GM23338 (cell line): ENCODE results near the gene PRKD1. TPM values are rescaled to one million over a fixed set of nuclear protein-coding genes. Genes with fewer than 3 reads are reported as not detected.

Source experiments
- ATAC-seq: fragments of 200-7000 bp; cut with Tn5 transposase; 3 replicates; pipeline ENCODE4 v1.9.1; 2020
- DNase-seq: peaks from one replicate; pipeline ENCODE4 v3.0.0-alpha.2; 2015; ENCODE audit warnings: low spot score
- H2AFZ ChIP-seq: fragments of 200-600 bp; sonication (generic); 2 replicates; pipeline ENCODE4 v1.8.0; 2016; ENCODE audit warnings: antibody characterized with exemption, mild to moderate bottlenecking, moderate library complexity
- H3F3A ChIP-seq: fragments of 200-600 bp; sonication (generic); replicated peaks from 2 replicates; pipeline ENCODE4 v1.8.0; 2017; ENCODE audit warnings: antibody characterized with exemption, mixed run types, low read depth
- H3K27ac ChIP-seq: fragments of 200-600 bp; sonication (generic); 2 replicates; pipeline ENCODE4 v1.6.1; 2016; ENCODE audit warnings: low read depth
- H3K27me3 ChIP-seq: fragments of 200-600 bp; sonication (generic); 2 replicates; pipeline ENCODE4 v1.8.0; 2016; ENCODE audit warnings: mild to moderate bottlenecking, mixed run types, moderate library complexity; ENCODE audit not compliant: insufficient read depth
- H3K36me3 ChIP-seq: fragments of 200-600 bp; sonication (generic); 2 replicates; pipeline ENCODE4 v1.8.0; 2016; ENCODE audit warnings: mild to moderate bottlenecking; ENCODE audit not compliant: insufficient read depth
- H3K4me1 ChIP-seq: fragments of 200-600 bp; sonication (generic); 2 replicates; pipeline ENCODE4 v1.8.0; 2016; ENCODE audit warnings: mild to moderate bottlenecking, moderate library complexity; ENCODE audit not compliant: insufficient read depth
- H3K4me2 ChIP-seq: fragments of 200-600 bp; sonication (generic); 2 replicates; pipeline ENCODE4 v1.7.1; 2017; ENCODE audit warnings: mixed run types
- H3K4me3 ChIP-seq: fragments of 200-600 bp; sonication (generic); 2 replicates; pipeline ENCODE4 v1.6.1; 2016; ENCODE audit warnings: mixed run types
- H3K79me2 ChIP-seq: fragments of 200-600 bp; sonication (generic); replicated peaks from 2 replicates; pipeline ENCODE4 v1.8.0; 2017; ENCODE audit warnings: mild to moderate bottlenecking; ENCODE audit not compliant: insufficient read depth
- H3K9me2 ChIP-seq: fragments of 200-600 bp; sonication (generic); 2 replicates; pipeline ENCODE4 v1.8.0; 2017; ENCODE audit not compliant: insufficient read depth
- H4K20me1 ChIP-seq: fragments of 200-600 bp; sonication (generic); replicated peaks from 2 replicates; pipeline ENCODE4 v1.8.0; 2017; ENCODE audit warnings: mild to moderate bottlenecking; ENCODE audit not compliant: insufficient read depth
- H3K27ac Mint-ChIP-seq: 2 replicates; pipeline ENCODE4 v1.8.0; 2020; ENCODE audit warnings: inconsistent platforms, mild to moderate bottlenecking, moderate library complexity, mixed read lengths
- H3K27me3 Mint-ChIP-seq: 3 replicates; pipeline ENCODE4 v1.8.0; 2022; ENCODE audit warnings: low read depth, mild to moderate bottlenecking, moderate library complexity, mixed read lengths, inconsistent platforms; ENCODE audit not compliant: insufficient read depth, poor library complexity
- H3K36me3 Mint-ChIP-seq: 3 replicates; pipeline ENCODE4 v1.8.0; 2021; ENCODE audit warnings: low read depth, mild to moderate bottlenecking, inconsistent platforms, moderate library complexity, mixed read lengths
- H3K4me1 Mint-ChIP-seq: 3 replicates; pipeline ENCODE4 v1.8.0; 2020; ENCODE audit warnings: mild to moderate bottlenecking, inconsistent platforms, mixed read lengths
- H3K4me3 Mint-ChIP-seq: 3 replicates; pipeline ENCODE4 v1.8.0; 2021; ENCODE audit warnings: moderate library complexity, mild to moderate bottlenecking, inconsistent platforms, mixed read lengths
- H3K9me3 Mint-ChIP-seq: 3 replicates; pipeline ENCODE4 v1.8.0; 2020; ENCODE audit warnings: moderate library complexity, mild to moderate bottlenecking, inconsistent platforms, mixed read lengths
- CTCF ChIP-seq, 2 experiments: fragments of 200-600 bp in 1 of 2; sonication (generic) in 1 of 2; conservative IDR thresholded peaks; 2 replicates each; pipeline versions ENCODE4 v1.5.1 to v1.6.1; 2016 to 2017; ENCODE audit warnings: antibody characterized with exemption in 2 of 2, low read depth in 2 of 2, mild to moderate bottlenecking in 2 of 2, moderate library complexity in 1 of 2
- ETS1 ChIP-seq: IDR thresholded peaks from 2 replicates; pipeline ENCODE4 v1.6.1; 2016; ENCODE audit warnings: antibody characterized with exemption
- EZH2 ChIP-seq: fragments of 200-600 bp; sonication (generic); IDR thresholded peaks from one replicate; pipeline ENCODE4 v1.8.0; 2017; ENCODE audit warnings: antibody characterized with exemption, mild to moderate bottlenecking, low read depth; ENCODE audit not compliant: unreplicated experiment
- JUNB ChIP-seq: IDR thresholded peaks from one replicate; pipeline ENCODE4 v1.6.1; 2016; ENCODE audit warnings: antibody characterized with exemption; ENCODE audit not compliant: unreplicated experiment
- NANOG ChIP-seq: IDR thresholded peaks from 2 replicates; pipeline ENCODE4 v1.6.1; 2016; ENCODE audit warnings: antibody characterized with exemption, borderline replicate concordance
- POLR2AphosphoS5 ChIP-seq: IDR thresholded peaks from 2 replicates; pipeline ENCODE4 v1.6.1; 2016; ENCODE audit warnings: antibody characterized with exemption, low read depth
- ZNF114 ChIP-seq: fragments of 250-450 bp; sonication (Bioruptor Pico); IDR thresholded peaks from 2 replicates; pipeline ENCODE4 v1.5.0; 2020; ENCODE audit warnings: mild to moderate bottlenecking, moderate library complexity
- ZNF331 ChIP-seq: fragments of 250-450 bp; sonication (Bioruptor Pico); IDR thresholded peaks from 2 replicates; pipeline ENCODE4 v1.5.0; 2020; ENCODE audit warnings: low read depth, mild to moderate bottlenecking, moderate library complexity
- ZNF462 ChIP-seq: fragments of 250-450 bp; sonication (Bioruptor Pico); IDR thresholded peaks from 2 replicates; pipeline ENCODE4 v1.5.0; 2020; ENCODE audit warnings: mild to moderate bottlenecking, moderate library complexity
- polyA plus RNA-seq: library from polyadenylated mRNA; unstranded; fragments of >200 nt; fragmentation: Nextera tagmentation; extraction: Ambion mirVana; gene quantifications from 2 replicates; pipeline ENCODE4 v1.2.1, GENCODE V29; 2016
- total RNA-seq: library from RNA; depleted of rRNA; stranded (reverse); fragments of >200 nt; shearing (Covaris generic); gene quantifications from 2 replicates; pipeline ENCODE4 v1.2.3, GENCODE V29; 2014

Gene PRKD1
- total and polyA plus RNA-seq, 2 experiments from 2014 or later = 3.1 to 9.7 TPM

GRCh38 chr14:29805415-29806123, 122.1 kb downstream of the PRKD1 start:
- no peak for DNase-seq
- Histone ChIP-seq H3K27me3 (no peaks in the 10 kb centered on the region), H3K27ac (peak overlapping the region; percentile 82), H2AFZ (no peak overlapping the region), H3K9me2 (peaks cover 4% of the 10 kb centered on the region; the same call in 1 of the 2 replicates), H3K4me1 (peaks cover 53% of the 10 kb centered on the region), H3K79me2 (no peaks in the 10 kb centered on the region), H4K20me1 (no peaks in the 10 kb centered on the region), H3K36me3 (no peaks in the 10 kb centered on the region), H3K4me3 (no peak overlapping the region), H3K4me2 (peak overlapping the region; percentile 12), H3F3A (no peaks in the 10 kb centered on the region)
- ATAC-seq = no peak
- no peaks in the 10 kb centered on the region; the same call in 2 of the 3 replicates for H3K36me3 Mint-ChIP-seq
- H3K27ac Mint-ChIP-seq = peak overlapping the region; percentile 28
- no peak overlapping the region for H3K4me3 Mint-ChIP-seq
- no peaks in the 10 kb centered on the region for H3K9me3 Mint-ChIP-seq
- H3K4me1 Mint-ChIP-seq = peaks cover 23% of the 10 kb centered on the region
- no peaks in the 10 kb centered on the region for H3K27me3 Mint-ChIP-seq
- TF ChIP-seq ETS1 = no peak

- H3K4me1 ChIP-seq = peaks cover 46% of the 10 kb centered on the region
- H4K20me1 ChIP-seq = no peaks in the 10 kb centered on the region
- Mint-ChIP-seq H3K4me3 (no peak overlapping the region), H3K27ac (peak overlapping the region; percentile 6; the same call in 1 of the 2 replicates), H3K27me3 (no peaks in the 10 kb centered on the region), H3K4me1 (peaks cover 26% of the 10 kb centered on the region), H3K9me3 (no peaks in the 10 kb centered on the region), H3K36me3 (no peaks in the 10 kb centered on the region; the same call in 2 of the 3 replicates)
- no peak for ATAC-seq
- H3K9me2 ChIP-seq = peaks cover 4% of the 10 kb centered on the region; the same call in 1 of the 2 replicates
- no peak overlapping the region for H2AFZ ChIP-seq
- peak overlapping the region; percentile 29 for H3K4me2 ChIP-seq
- no peak overlapping the region for H3K4me3 ChIP-seq
- H3K36me3 ChIP-seq = no peaks in the 10 kb centered on the region
- H3K27me3 ChIP-seq = no peaks in the 10 kb centered on the region
- H3F3A ChIP-seq = no peaks in the 10 kb centered on the region
- no peak for DNase-seq
- H3K27ac ChIP-seq = no peak overlapping the region
- H3K79me2 ChIP-seq = no peaks in the 10 kb centered on the region
- TF ChIP-seq EZH2 = no peak
- TF ChIP-seq ZNF462 (CRISPR knock-in tag) = no peak
- no peak for TF ChIP-seq ETS1
- TF ChIP-seq POLR2AphosphoS5 = no peak
- no peak for TF ChIP-seq ZNF114
- no peak for TF ChIP-seq NANOG
- TF ChIP-seq JUNB = no peak
- TF ChIP-seq ZNF331 = no peak
- no peak for TF ChIP-seq CTCF (conservative IDR thresholded peaks at IDR 0.05; ENCODE audit: low read depth in 2 of 2)
Observed at GRCh38 chr14:29804481-29805266, 123.0 kb downstream of the PRKD1 start.
